PC-3 (cell line): ENCODE data around the gene FCAMR. TPM values are rescaled to one million over a fixed set of nuclear protein-coding genes. Genes with fewer than 3 reads are reported as not detected.

ENCODE experiments used
- ATAC-seq: fragments of 200-7000 bp; cut with Tn5 transposase; 2 replicates; pipeline ENCODE4 v1.9.1; 2020; ENCODE audit warnings: mild to moderate bottlenecking, moderate library complexity
- BruUV-seq: library from RNA; stranded (reverse); fragments of 400-500 nt; replicated peaks from 2 replicates; lab custom pipeline; 2021; lab: Mats Ljungman, UMichigan
- CTCF ChIA-PET: fragments of 300-600 bp; sonication (Branson Sonifier 250); formaldehyde crosslinking; loops from one replicate; lab custom pipeline; 2022; ENCODE audit warnings: antibody characterized with exemption; lab: Charles Lee
- POLR2A ChIA-PET: fragments of 300-600 bp; sonication (Branson Sonifier 250); formaldehyde crosslinking; loops from one replicate; lab custom pipeline; 2022; ENCODE audit warnings: antibody characterized with exemption; ENCODE audit not compliant: unreplicated experiment; lab: Charles Lee
- DNase-seq: peaks from one replicate; pipeline ENCODE4 v3.0.0-alpha.2; 2015
- H2AFZ ChIP-seq: fragments of 300-600 bp; sonication (generic); 2 replicates; pipeline ENCODE4 v1.6.0; 2016; ENCODE audit warnings: antibody characterized with exemption, low read length
- H3F3A ChIP-seq: fragments of 300-600 bp; sonication (generic); one replicate; pipeline ENCODE4 v1.6.0; 2017; ENCODE audit warnings: antibody characterized with exemption, low read length, control low read depth, mild to moderate bottlenecking; ENCODE audit not compliant: unreplicated experiment
- H3K27ac ChIP-seq: fragments of 300-600 bp; sonication (generic); 2 replicates; pipeline ENCODE4 v1.5.1; 2016; ENCODE audit warnings: mild to moderate bottlenecking, low read length
- H3K27me3 ChIP-seq: fragments of 300-600 bp; sonication (generic); 2 replicates; pipeline ENCODE4 v1.6.1; 2016; ENCODE audit warnings: low read length, mixed read lengths
- H3K36me3 ChIP-seq: fragments of 300-600 bp; sonication (generic); 2 replicates; pipeline ENCODE4 v1.6.1; 2016; ENCODE audit warnings: low read depth, mixed run types, low read length, mixed read lengths
- H3K4me1 ChIP-seq: fragments of 300-600 bp; sonication (generic); 2 replicates; pipeline ENCODE4 v1.5.1; 2016; ENCODE audit warnings: low read length; ENCODE audit not compliant: insufficient read depth
- H3K4me2 ChIP-seq: fragments of 300-600 bp; sonication (generic); 2 replicates; pipeline ENCODE4 v1.6.0; 2016; ENCODE audit warnings: low read length
- H3K4me3 ChIP-seq: fragments of 300-600 bp; sonication (generic); 2 replicates; pipeline ENCODE4 v1.5.1; 2016; ENCODE audit warnings: mild to moderate bottlenecking, low read length, mixed read lengths
- H3K79me2 ChIP-seq: fragments of 300-600 bp; sonication (generic); 2 replicates; pipeline ENCODE4 v1.6.1; 2017; ENCODE audit warnings: low read length, mixed read lengths
- H3K9ac ChIP-seq: fragments of 300-600 bp; sonication (generic); 2 replicates; pipeline ENCODE4 v1.6.0; 2016; ENCODE audit warnings: mild to moderate bottlenecking, low read length
- H3K9me2 ChIP-seq: fragments of 300-600 bp; sonication (generic); replicated peaks from 2 replicates; pipeline ENCODE4 v1.6.1; 2016; ENCODE audit warnings: mixed run types, low read length, mixed read lengths
- H3K9me3 ChIP-seq: fragments of 300-600 bp; sonication (generic); 2 replicates; pipeline ENCODE4 v1.6.1; 2016; ENCODE audit warnings: low read length, mixed read lengths
- H4K20me1 ChIP-seq: fragments of 300-600 bp; sonication (generic); 2 replicates; pipeline ENCODE4 v1.6.1; 2016; ENCODE audit warnings: low read length, mixed read lengths
- CTCF ChIP-seq: fragments of 300-600 bp; sonication (generic); conservative IDR thresholded peaks from 2 replicates; pipeline ENCODE4 v1.5.1; 2017; ENCODE audit warnings: antibody characterized with exemption, low read depth, mild to moderate bottlenecking, low read length
- EZH2 ChIP-seq: fragments of 300-600 bp; sonication (generic); IDR thresholded peaks from one replicate; pipeline ENCODE4 v1.6.1; 2017; ENCODE audit warnings: antibody characterized with exemption, mild to moderate bottlenecking, low read length; ENCODE audit not compliant: unreplicated experiment
- EZH2phosphoT487 ChIP-seq: fragments of 300-600 bp; sonication (generic); IDR thresholded peaks from 2 replicates; pipeline ENCODE4 v1.6.1; 2018; ENCODE audit warnings: mild to moderate bottlenecking, antibody characterized with exemption, low read length, borderline replicate concordance
- intact Hi-C: fragments of 100-400 bp; cut with micrococcal nuclease; formaldehyde crosslinking; loops from 2 replicates; pipeline ENCODE4 v1.9.0; 2023
- total RNA-seq: library from RNA; depleted of rRNA; stranded (reverse); fragments of >200 nt; gene quantifications from 2 replicates; pipeline ENCODE4 v1.2.3, GENCODE V29; 2014

Gene FCAMR
- total RNA-seq, 1 experiment from 2014 or later = not detected

- Histone ChIP-seq H3K27me3 (no peaks in the 10 kb centered on the region), H3K4me1 (no peaks in the 10 kb centered on the region), H3K9me2 (no peaks in the 10 kb centered on the region), H3F3A (no peaks in the 10 kb centered on the region), H3K27ac (no peak overlapping the region), H3K36me3 (no peaks in the 10 kb centered on the region), H3K9ac (no peak overlapping the region), H2AFZ (no peak overlapping the region), H3K4me3 (no peak overlapping the region), H4K20me1 (no peaks in the 10 kb centered on the region), H3K9me3 (no peaks in the 10 kb centered on the region), H3K4me2 (no peak overlapping the region), H3K79me2 (no peaks in the 10 kb centered on the region)
- no TSS peak for BruUV-seq
- POLR2A ChIA-PET = no interaction called here
- ATAC-seq (no peak), DNase-seq (no peak)
- intact Hi-C loops = no loop called here
- CTCF ChIA-PET = no interaction called here
- TF ChIP-seq EZH2phosphoT487 (no peak), EZH2 (no peak), CTCF (no peak)
Observed at GRCh38 chr1:206918076-206918475, 52.2 kb downstream of the FCAMR start.

DNA sequence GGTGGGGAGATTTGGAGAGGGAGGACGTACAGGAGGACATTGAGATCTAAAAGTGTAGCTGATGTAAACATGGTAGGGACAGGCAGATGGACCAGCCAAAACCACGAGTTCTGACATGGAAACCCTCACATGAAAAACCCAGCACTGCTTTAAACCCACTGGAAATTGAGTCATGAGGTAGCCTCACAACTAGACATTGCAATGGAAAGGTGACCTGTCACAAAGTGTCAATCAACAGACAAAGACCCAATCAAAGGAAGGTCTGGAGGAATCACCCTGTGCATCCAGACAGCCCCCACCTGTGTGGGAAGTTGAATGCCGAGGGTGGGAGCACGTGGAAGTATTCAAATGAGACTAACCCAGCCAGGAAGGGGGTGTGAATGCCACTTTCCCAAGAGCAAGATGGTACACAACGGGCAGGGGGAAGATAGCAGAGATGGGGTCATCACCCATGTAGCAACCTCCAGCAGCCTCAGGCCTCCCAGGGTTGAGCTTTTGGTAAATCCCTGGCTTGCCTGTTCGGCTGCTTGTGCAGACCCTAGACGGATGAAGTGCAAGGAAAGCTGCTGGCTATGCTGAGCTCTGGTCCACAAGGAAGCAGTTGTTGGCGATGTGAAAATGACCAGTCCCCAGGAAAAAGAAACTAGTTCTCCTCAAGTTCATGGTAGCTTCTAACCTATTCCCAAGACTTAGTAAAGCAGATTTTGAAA lies 54.1 kb downstream of the FCAMR start:
- H3K9me2 ChIP-seq = no peaks in the 10 kb centered on the region
- no peaks in the 10 kb centered on the region for H3K79me2 ChIP-seq
- H3K4me3 ChIP-seq = no peak overlapping the region
- intact Hi-C loops = no loop called here
- H3K27ac ChIP-seq = no peak overlapping the region
- peaks cover 9% of the 10 kb centered on the region for H3K4me1 ChIP-seq
- ChIA-PET POLR2A (no interaction called here), CTCF (interaction anchor here (1.1 kb wide), 1 partner anchor 107 kb away, joined by 5 read pairs; no protein-coding TSS in a partner anchor)
- ATAC-seq (no peak), DNase-seq (no peak)
- no peaks in the 10 kb centered on the region for H3F3A ChIP-seq
- no peaks in the 10 kb centered on the region for H3K27me3 ChIP-seq
- no peaks in the 10 kb centered on the region for H3K36me3 ChIP-seq
- H3K9me3 ChIP-seq = no peaks in the 10 kb centered on the region
- no TSS peak for BruUV-seq
- no peaks in the 10 kb centered on the region for H4K20me1 ChIP-seq
- no peak overlapping the region for H3K9ac ChIP-seq
- H2AFZ ChIP-seq = no peak overlapping the region
- no peak for TF ChIP-seq CTCF
- no peak for TF ChIP-seq EZH2
- TF ChIP-seq EZH2phosphoT487 = no peak
- H3K4me2 ChIP-seq = no peak overlapping the region
